Natural killer cell treated with Interleukin-12 subunit alpha and Interleukin-12 subunit beta and Interleukin-15 and Interleukin-18, amount 100 ng/mL, for 72 hours (primary cell): Measurements from ENCODE around the gene SLC38A11. TPM values are rescaled to one million over a fixed set of nuclear protein-coding genes. Genes with fewer than 3 reads are reported as not detected.
A peak's percentile ranks its signal among the peaks of the same experiment; 100 is the strongest.
"Not testable (repeated sequence)": the region's sequence is repeated elsewhere in the genome, so short reads cannot be mapped to it uniquely, and the experiment has no call there.

Experiments
- ATAC-seq, 2 donors: fragments of 150-1000 bp; cut with Tn5 transposase in 1 of 2; sonication (Bioruptor Pico), chemical (Tn5 transposase) in 1 of 2; 2 replicates each; pipeline ENCODE4 v1.10.0; 2021
- DNase-seq: peaks from one replicate; pipeline ENCODE4 v3.0.0; 2022; ENCODE audit warnings: low spot score
- H3K27ac Mint-ChIP-seq, 2 donors: 1 replicate in 1 of 2; 2 replicates in 1 of 2; pipeline ENCODE4 v1.8.0; 2022; ENCODE audit warnings: mixed read lengths in 2 of 2, mild to moderate bottlenecking in 1 of 2, moderate library complexity in 1 of 2
- H3K27me3 Mint-ChIP-seq, 2 donors: 1 replicate in 1 of 2; 2 replicates in 1 of 2; pipeline ENCODE4 v1.8.0; 2022; ENCODE audit warnings: mixed read lengths in 2 of 2
- H3K36me3 Mint-ChIP-seq: one replicate; pipeline ENCODE4 v1.8.0; 2022; ENCODE audit warnings: mixed read lengths
- H3K4me1 Mint-ChIP-seq, 2 donors: 1 replicate in 1 of 2; 2 replicates in 1 of 2; pipeline ENCODE4 v1.8.0; 2022; ENCODE audit warnings: low read depth in 2 of 2, mixed read lengths in 2 of 2, mild to moderate bottlenecking in 1 of 2
- H3K4me3 Mint-ChIP-seq: one replicate; pipeline ENCODE4 v1.8.0; 2022; ENCODE audit warnings: mixed read lengths
- H3K9me3 Mint-ChIP-seq: 2 replicates; pipeline ENCODE4 v1.8.0; 2022; ENCODE audit warnings: mixed read lengths
- total RNA-seq, 2 donors: library from RNA; stranded (reverse); gene quantifications; one replicate each; pipeline ENCODE4 v1.2.3, GENCODE V29; 2022

The SLC38A11 gene, protein sequence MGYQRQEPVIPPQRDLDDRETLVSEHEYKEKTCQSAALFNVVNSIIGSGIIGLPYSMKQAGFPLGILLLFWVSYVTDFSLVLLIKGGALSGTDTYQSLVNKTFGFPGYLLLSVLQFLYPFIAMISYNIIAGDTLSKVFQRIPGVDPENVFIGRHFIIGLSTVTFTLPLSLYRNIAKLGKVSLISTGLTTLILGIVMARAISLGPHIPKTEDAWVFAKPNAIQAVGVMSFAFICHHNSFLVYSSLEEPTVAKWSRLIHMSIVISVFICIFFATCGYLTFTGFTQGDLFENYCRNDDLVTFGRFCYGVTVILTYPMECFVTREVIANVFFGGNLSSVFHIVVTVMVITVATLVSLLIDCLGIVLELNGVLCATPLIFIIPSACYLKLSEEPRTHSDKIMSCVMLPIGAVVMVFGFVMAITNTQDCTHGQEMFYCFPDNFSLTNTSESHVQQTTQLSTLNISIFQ
- not detected for total RNA-seq

DNA sequence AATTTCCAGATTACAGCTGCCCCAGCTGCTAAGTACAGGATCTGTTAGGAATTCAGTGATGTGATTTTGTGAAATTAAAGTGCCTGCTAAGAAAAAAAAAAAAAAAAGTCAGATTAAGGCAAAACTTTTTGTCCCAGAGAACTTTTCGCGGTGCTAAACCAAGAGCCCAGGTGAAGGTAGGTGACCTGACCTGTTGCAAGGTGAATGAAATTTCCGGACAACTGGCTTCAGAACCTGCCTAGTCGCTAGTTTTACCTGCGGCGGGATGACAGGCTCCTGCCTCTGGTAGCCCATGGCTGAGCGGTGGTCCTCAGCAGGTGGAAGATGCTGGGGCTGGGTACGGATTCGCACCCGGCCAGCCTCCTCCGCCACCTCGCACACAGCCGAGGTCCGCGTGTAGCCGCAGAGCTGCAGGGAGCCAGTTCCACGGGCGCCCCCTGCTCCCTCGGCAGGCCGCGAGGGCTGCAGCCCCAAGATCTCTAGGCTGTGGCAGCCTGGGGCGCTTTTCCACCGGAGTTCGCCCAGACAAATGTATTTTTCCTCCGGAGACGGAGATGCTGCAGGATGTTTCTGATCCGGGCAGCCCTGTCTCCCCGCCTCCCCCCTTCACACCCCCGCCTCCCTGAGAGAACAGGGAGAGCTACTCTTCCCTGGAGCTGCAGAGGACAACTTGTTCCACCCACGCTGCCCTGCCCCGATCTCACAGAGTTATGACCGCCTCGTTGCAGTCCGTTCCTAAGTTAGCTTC is at the start of gene SLC38A11:
Gene SLC38A11, minus strand, starts transcription at position 572 of the 748 bp plus-strand sequence. Its CDS starts 278 bp downstream, at position 294.
- H3K36me3 Mint-ChIP-seq: no peaks in the 10 kb centered on the region
- no peaks in the 10 kb centered on the region for H3K4me1 Mint-ChIP-seq
- H3K4me3 Mint-ChIP-seq: no peak within 1 kb of the TSS
- no peak within 1 kb of the TSS for H3K27ac Mint-ChIP-seq
- DNase-seq (no peak), ATAC-seq (peak in 1 of 2 donors; percentile 52)
- no peaks in the 10 kb centered on the region for H3K9me3 Mint-ChIP-seq
- peaks cover 15 to 17% of the 10 kb centered on the region in 2 donors for H3K27me3 Mint-ChIP-seq

DNA sequence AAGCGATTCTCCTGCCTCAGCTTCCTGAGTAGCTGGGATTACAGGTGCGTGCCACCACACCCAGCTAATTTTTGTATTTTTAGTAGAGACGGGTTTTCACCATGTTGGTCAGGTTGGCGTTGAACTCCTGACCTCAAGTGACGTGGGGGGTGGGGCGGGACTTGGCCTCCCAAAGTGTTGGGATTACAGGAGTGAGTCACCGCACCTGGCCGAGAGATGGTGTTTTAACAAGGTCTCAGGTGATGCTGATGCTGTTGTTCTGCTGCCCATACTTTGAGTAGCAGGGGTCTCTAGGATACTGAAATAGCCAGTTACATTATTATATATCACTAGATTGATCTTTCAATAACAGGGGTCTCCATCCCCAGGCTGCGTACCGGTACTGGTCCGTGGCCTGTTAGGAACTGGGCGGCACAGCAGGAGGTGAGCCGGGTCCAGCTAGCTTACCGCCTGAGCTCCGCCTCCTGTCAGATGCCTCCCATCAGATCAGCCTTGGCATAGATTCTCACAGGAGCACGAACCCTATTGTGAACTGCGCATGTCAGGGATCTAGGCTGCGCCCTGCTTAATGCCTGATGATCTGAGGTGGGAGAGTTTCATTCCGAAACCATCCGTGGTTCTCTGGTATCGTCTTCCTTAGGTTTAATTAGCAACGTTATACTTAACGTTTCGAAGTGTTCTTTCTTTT is 48.3 kb upstream of the SLC38A11 start:
- no peaks in the 10 kb centered on the region for H3K4me1 Mint-ChIP-seq
- no peak for DNase-seq
- no peak for ATAC-seq
- no peaks in the 10 kb centered on the region for H3K9me3 Mint-ChIP-seq
- no peak overlapping the region for H3K27ac Mint-ChIP-seq
- no peaks in the 10 kb centered on the region for H3K36me3 Mint-ChIP-seq
- H3K27me3 Mint-ChIP-seq: peaks cover 7 to 9% of the 10 kb centered on the region in 2 donors
- no peak overlapping the region for H3K4me3 Mint-ChIP-seq

DNA sequence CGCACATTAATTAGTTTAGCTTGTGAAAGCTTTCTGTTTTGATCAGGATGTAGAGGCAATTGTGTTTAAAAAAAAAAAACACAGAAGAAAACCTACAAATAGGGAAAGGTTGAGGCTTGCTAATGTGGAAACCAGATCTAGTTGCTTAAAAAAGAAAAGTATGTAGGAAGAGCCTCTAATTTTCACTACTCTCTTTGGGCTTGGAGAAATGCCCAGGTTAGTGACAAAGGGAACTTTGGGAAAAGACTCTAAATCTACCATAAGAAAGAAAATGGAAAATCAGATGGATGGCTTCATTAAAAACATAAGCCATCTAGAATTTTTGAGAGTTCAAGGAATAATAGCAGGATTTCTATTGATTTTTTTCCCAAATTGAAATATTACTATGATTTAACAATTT is 47.3 kb upstream of the SLC38A11 start:
- Mint-ChIP-seq H3K4me3 (no peak overlapping the region), H3K27me3 (peaks cover 7 to 9% of the 10 kb centered on the region in 2 donors), H3K36me3 (no peaks in the 10 kb centered on the region), H3K27ac (no peak overlapping the region), H3K4me1 (no peaks in the 10 kb centered on the region), H3K9me3 (no peaks in the 10 kb centered on the region)
- DNase-seq: no peak
- ATAC-seq: no peak

DNA sequence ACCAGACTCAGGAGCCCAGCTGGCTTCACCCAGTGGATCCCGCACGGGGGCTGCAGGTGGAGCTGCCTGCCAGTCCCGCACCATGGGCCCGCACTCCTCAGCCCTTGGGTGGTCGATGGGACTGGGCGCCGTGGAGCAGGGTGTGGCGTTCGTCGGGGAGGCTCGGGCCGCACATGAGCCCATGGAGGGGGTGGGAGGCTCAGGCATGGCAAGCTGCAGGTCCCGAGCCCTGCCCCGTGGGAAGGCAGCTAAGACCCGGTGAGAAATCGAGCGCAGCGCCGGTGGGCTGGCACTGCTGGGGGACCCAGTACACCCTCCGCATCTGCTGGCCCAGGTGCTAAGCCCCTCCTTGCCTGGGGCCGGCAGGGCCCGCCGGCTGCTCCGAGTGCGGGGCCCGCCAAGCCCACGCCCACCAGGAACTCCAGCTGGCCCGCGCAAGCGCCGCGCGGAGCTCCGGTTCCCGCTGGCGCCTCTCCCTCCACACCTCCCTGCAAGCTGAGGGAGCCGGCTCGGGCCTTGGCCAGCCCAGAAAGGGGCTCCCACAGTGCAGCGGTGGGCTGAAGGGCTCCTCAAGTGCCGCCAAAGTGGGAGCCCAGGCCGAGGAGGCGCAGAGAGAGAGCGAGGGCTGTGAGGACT is 39.5 kb upstream of the SLC38A11 start:
- H3K4me1 Mint-ChIP-seq: peaks cover 12 to 21% of the 10 kb centered on the region in 2 donors
- not testable (repeated sequence) for H3K27ac Mint-ChIP-seq, H3K9me3 Mint-ChIP-seq, ATAC-seq, DNase-seq, H3K4me3 Mint-ChIP-seq, H3K27me3 Mint-ChIP-seq, H3K36me3 Mint-ChIP-seq

DNA sequence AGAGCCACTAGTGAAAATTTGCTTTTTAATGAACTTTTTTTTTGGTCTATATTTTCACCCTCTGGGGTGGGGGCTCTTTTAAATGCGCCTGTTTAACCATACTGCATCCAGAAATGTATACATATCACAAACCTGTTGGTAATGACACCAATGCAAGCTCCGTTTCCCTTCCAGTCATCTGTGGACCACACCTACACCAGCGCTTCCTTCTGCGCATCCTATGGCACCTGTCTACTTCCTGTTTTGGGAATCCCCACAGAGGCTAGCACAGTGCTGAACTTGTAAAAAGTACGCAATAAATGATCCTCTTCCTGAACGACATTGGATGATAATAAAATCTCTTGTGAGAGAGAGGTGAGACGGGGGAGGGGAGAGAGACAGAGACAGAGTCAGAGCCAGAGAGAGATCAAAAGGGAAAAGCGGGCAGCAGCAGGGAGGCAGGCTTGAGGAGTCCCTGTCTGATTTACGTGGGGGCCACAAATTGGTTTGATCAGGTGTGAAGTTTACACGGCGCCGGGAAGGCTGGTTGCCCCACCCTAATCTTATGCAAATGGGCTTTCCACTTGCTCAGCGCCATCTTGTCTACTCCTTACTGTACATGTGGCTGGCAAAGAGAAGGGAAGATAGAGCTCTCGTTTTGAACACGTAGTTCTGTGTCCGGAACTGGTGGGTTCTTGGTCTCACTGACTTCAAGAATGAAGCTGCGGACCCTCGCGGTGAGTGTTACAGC is 38.1 kb upstream of the SLC38A11 start:
- DNase-seq: no peak
- H3K9me3 Mint-ChIP-seq: no peaks in the 10 kb centered on the region
- no peak overlapping the region for H3K27ac Mint-ChIP-seq
- H3K36me3 Mint-ChIP-seq: no peaks in the 10 kb centered on the region
- H3K4me3 Mint-ChIP-seq: no peak overlapping the region
- peak in 1 of 2 donors; percentile 43 for ATAC-seq
- peaks cover 17 to 26% of the 10 kb centered on the region in 2 donors for H3K4me1 Mint-ChIP-seq
- no peaks in the 10 kb centered on the region for H3K27me3 Mint-ChIP-seq

DNA sequence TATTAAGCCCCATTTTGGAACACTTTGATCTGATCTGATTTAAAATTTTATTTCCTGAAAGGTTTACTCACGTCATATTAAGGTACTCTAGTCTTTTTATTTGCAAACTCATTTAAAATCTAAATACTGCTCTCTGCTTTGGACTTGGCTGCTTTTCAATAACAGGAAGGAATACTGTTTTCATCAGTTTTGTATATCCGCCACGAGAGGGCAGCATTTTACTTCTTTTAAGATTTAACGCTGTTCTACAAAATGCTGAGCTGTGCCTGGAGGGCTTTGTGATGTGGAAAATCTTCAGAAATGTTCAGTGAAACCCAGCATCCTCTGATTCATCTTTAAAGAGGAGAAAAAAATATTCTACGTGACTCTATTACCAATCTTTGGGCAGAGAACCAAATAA is 37.5 kb upstream of the SLC38A11 start:
- Mint-ChIP-seq H3K27me3 (no peaks in the 10 kb centered on the region), H3K4me1 (peaks cover 18 to 27% of the 10 kb centered on the region in 2 donors), H3K27ac (peak overlapping the region in 1 of 2 donors; percentile 66), H3K36me3 (no peaks in the 10 kb centered on the region), H3K9me3 (no peaks in the 10 kb centered on the region), H3K4me3 (no peak overlapping the region)
- ATAC-seq (peak in 1 of 2 donors; percentile 66), DNase-seq (no peak)

DNA sequence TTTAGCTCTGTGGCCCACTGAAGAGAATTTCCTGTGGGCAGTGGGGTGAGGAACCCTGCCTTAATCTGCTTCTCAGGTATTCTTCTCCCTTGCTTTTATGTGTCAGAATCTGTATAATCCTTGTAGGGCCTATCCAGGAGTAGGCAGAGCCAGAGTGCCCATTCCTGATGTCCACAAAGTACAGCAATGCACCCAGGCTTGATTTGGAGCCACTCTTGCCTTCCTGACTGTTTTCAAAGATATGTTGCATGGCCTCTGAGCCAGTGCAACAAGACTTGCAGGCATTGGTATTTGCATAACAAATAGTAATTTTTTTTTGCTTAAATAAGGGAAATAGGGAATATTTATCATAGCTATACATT is 36.7 kb upstream of the SLC38A11 start:
- not testable (repeated sequence) for ATAC-seq, H3K4me3 Mint-ChIP-seq
- H3K27ac Mint-ChIP-seq: peak overlapping the region in 1 of 2 donors; percentile 66

DNA sequence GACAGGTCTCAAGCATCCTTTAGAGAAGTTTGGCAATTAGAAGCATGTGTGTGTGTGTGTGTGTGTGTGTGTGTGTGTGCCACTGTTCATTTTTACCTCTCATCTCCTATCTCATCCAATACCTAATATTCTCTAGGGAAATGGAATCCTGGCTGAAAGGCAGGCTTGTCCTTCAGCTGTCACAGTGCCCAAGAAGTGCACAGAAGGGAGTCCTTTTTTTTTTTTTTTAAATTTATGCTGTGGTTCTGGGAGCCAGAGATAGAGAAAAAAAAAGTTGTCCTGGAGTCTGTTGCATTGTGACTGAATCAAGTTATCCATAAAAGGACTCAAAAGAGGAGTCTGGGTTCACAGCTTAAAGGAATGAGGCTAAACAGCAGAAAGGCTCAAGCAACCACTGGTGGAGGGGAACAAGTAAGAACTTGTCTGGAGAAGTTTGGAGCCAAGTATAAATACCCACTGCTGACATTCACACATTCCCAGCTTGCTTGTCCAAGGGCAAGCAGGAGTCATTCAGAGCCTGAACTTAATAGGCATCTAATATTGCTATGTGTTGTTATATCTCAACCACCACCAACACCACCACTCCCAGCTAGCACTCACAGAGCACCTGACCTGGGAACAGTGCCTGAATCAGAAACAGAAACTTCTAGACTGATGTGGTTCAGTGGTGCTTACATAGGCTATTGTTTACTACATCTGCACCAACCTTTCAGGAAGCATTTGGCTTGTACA is 36.2 kb upstream of the SLC38A11 start:
- H3K27ac Mint-ChIP-seq, H3K9me3 Mint-ChIP-seq, DNase-seq, H3K4me3 Mint-ChIP-seq, H3K36me3 Mint-ChIP-seq, H3K27me3 Mint-ChIP-seq: not testable (repeated sequence)
- ATAC-seq: peak; percentile 65 to 72
- H3K4me1 Mint-ChIP-seq: peaks cover 18 to 27% of the 10 kb centered on the region in 2 donors

More for the DNA sequence above, 36.7 kb upstream of the SLC38A11 start:
- H3K4me1 Mint-ChIP-seq: peaks cover 18 to 27% of the 10 kb centered on the region in 2 donors
- not testable (repeated sequence) for DNase-seq, H3K9me3 Mint-ChIP-seq, H3K27me3 Mint-ChIP-seq, H3K36me3 Mint-ChIP-seq

DNA sequence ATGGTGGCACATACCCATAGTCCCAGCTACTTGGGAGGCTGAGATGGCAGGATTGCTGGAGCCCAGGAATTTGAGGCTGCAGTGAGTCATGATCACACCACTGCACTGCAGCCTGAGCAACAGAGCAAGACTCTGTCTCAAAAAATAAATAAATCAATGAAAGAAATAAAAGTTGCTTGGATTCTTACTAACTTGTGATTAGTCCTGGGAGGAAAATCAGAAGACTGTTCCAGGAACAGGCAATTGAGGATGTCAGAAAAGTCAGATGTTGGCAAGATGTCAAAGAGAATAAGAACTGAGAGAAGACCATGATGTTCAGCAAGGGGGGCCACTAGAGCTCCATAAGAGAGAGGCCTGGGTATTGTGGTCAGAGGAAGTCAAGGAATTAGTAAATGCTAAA is 35.6 kb upstream of the SLC38A11 start:
- not testable (repeated sequence) for H3K27me3 Mint-ChIP-seq, H3K9me3 Mint-ChIP-seq, H3K36me3 Mint-ChIP-seq, DNase-seq, H3K4me3 Mint-ChIP-seq, H3K27ac Mint-ChIP-seq, ATAC-seq
- peaks cover 18 to 27% of the 10 kb centered on the region in 2 donors for H3K4me1 Mint-ChIP-seq

DNA sequence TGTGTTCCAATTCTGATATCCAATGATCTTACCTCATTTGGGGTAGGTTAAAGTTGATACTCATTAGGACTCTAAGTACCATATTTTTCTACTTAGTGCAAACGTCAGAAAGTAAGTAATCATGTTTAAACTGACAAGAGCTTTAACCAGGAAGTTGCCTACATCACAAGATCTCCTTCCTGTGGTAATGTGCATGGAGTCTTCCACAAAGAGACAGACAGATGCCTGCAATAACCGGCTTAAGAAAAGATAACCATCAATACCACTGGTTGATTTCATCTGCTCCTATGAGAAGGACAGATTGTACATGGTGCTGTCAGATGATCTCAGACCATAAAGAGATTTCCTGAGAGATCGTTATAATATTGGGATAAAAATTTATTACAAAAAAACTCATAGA is 33.5 kb upstream of the SLC38A11 start:
- not testable (repeated sequence) for H3K36me3 Mint-ChIP-seq, DNase-seq, ATAC-seq, H3K4me3 Mint-ChIP-seq, H3K27me3 Mint-ChIP-seq, H3K27ac Mint-ChIP-seq, H3K9me3 Mint-ChIP-seq
- peaks cover 18 to 27% of the 10 kb centered on the region in 2 donors for H3K4me1 Mint-ChIP-seq

DNA sequence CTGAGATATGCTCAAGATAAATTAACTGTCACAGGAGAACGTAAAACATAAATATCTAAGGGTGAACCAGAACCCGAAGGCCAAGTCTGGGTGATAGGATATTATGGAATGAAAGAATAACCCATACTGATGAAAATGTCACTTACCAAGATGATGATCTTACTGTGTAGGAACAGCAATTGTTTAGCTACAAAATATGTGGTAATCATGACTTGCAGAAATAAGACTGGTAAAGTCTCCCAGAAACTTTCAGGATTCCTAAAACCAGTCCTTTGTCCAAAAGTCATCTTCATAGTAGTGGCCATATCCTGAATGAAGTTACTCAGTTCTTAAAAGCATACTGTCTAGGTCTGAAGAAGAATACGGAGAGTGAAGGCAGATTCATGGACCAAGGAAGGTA is 30.7 kb upstream of the SLC38A11 start:
- not testable (repeated sequence) for DNase-seq, ATAC-seq, H3K27me3 Mint-ChIP-seq, H3K27ac Mint-ChIP-seq, H3K4me3 Mint-ChIP-seq, H3K9me3 Mint-ChIP-seq, H3K36me3 Mint-ChIP-seq
- H3K4me1 Mint-ChIP-seq: peaks cover 6 to 11% of the 10 kb centered on the region in 2 donors

DNA sequence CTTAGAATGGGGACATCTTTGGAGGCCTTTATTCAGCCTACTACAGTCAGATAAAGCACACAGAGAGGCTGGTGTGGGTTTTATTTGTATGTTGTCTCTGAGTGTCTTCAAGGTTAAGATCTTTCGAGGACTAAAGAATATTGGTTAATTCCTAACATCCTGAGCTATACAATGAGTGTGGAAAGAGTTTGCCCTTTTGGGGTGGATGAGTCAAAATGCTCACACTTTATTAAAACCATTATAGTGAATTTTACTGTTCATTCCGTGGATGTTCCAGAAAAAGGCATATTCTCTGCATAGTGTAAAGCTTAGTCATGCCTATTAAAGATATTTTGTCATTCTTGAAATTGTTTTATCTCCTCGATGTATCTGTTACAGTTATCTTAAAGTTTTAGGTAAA is 29.1 kb upstream of the SLC38A11 start:
- no peak for ATAC-seq
- H3K27me3 Mint-ChIP-seq: peaks cover 6 to 7% of the 10 kb centered on the region in 2 donors

More for the DNA sequence above, 29.1 kb upstream of the SLC38A11 start:
- no peaks in the 10 kb centered on the region for H3K36me3 Mint-ChIP-seq
- no peak overlapping the region for H3K27ac Mint-ChIP-seq
- no peak overlapping the region for H3K4me3 Mint-ChIP-seq
- DNase-seq: no peak
- H3K4me1 Mint-ChIP-seq: peaks cover 12 to 14% of the 10 kb centered on the region in 2 donors
- H3K9me3 Mint-ChIP-seq: no peaks in the 10 kb centered on the region
